Keratinocyte (primary cell): ENCODE measurements around the gene IL15RA. TPM values are rescaled to one million over a fixed set of nuclear protein-coding genes. Genes with fewer than 3 reads are reported as not detected.

Source experiments
- DNase-seq: peaks from one replicate; pipeline ENCODE4 v3.0.0-alpha.2; 2011; ENCODE audit warnings: low read depth, missing footprints, low spot score
- FAIRE-seq: peaks from 2 replicates; lab custom pipeline; 2011; peaks lifted over from hg19 to GRCh38; lab: Jason Lieb, UNC
- H2AFZ ChIP-seq: 2 replicates; pipeline ENCODE4 v1.6.0; 2012; ENCODE audit warnings: low read length, control low read depth, inconsistent platforms; ENCODE audit not compliant: control insufficient read depth
- H3K27ac ChIP-seq: 2 replicates; pipeline ENCODE4 v1.5.1; 2011; ENCODE audit warnings: low read length; ENCODE audit not compliant: control insufficient read depth, insufficient read depth
- H3K27me3 ChIP-seq: 3 replicates; pipeline ENCODE4 v1.6.0; 2011; ENCODE audit warnings: low read length; ENCODE audit not compliant: control insufficient read depth, insufficient read depth; ENCODE audit errors: extremely low read depth
- H3K36me3 ChIP-seq, 2 experiments: 2 replicates in 1 of 2; 3 replicates in 1 of 2; pipeline ENCODE4 v1.5.1; 2011; ENCODE audit warnings: low read length in 2 of 2, mild to moderate bottlenecking in 1 of 2; ENCODE audit not compliant: control insufficient read depth in 2 of 2, insufficient read depth in 2 of 2; ENCODE audit errors: extremely low read depth in 1 of 2
- H3K4me1 ChIP-seq: 3 replicates; pipeline ENCODE4 v1.5.1; 2011; ENCODE audit warnings: low read length; ENCODE audit not compliant: control insufficient read depth, insufficient read depth; ENCODE audit errors: extremely low read depth
- H3K4me2 ChIP-seq: 3 replicates; pipeline ENCODE4 v1.6.0; 2011; ENCODE audit warnings: low read depth, low read length; ENCODE audit not compliant: control insufficient read depth, insufficient read depth; ENCODE audit errors: extremely low read depth
- H3K4me3 ChIP-seq, 3 experiments: fragments of 200-600 bp in 1 of 3; sonication (generic) in 1 of 3; 2 replicates in 2 of 3; 3 replicates in 1 of 3; pipeline ENCODE4 v1.5.1; 2011 to 2016; ENCODE audit warnings: low read length in 3 of 3, mild to moderate bottlenecking in 3 of 3, control low read depth in 2 of 3, inconsistent platforms in 1 of 3, low read depth in 1 of 3, mixed read lengths in 1 of 3, mixed run types in 1 of 3, moderate library complexity in 1 of 3; ENCODE audit not compliant: control insufficient read depth in 2 of 3, insufficient read depth in 2 of 3; ENCODE audit errors: extremely low read depth in 1 of 3
- H3K79me2 ChIP-seq: 2 replicates; pipeline ENCODE4 v1.6.0; 2012; ENCODE audit warnings: low read length; ENCODE audit not compliant: control insufficient read depth, insufficient read depth
- H3K9ac ChIP-seq: 3 replicates; pipeline ENCODE4 v1.6.0; 2011; ENCODE audit warnings: low read length; ENCODE audit not compliant: control insufficient read depth, insufficient read depth; ENCODE audit errors: extremely low read depth
- H3K9me1 ChIP-seq: 3 replicates; pipeline ENCODE4 v1.6.0; 2011; ENCODE audit warnings: low read length; ENCODE audit not compliant: control insufficient read depth, insufficient read depth; ENCODE audit errors: extremely low read depth
- H3K9me3 ChIP-seq: 2 replicates; pipeline ENCODE4 v1.5.1; 2012; ENCODE audit warnings: low read depth, low read length; ENCODE audit not compliant: control insufficient read depth
- H4K20me1 ChIP-seq: 3 replicates; pipeline ENCODE4 v1.6.0; 2011; ENCODE audit warnings: low read length; ENCODE audit not compliant: control insufficient read depth, insufficient read depth; ENCODE audit errors: extremely low read depth
- CTCF ChIP-seq, 3 experiments: IDR thresholded peaks in 1 of 3; conservative IDR thresholded peaks in 1 of 3; optimal IDR thresholded peaks in 1 of 3; 2 replicates in 2 of 3; 3 replicates in 1 of 3; pipeline versions ENCODE3 to v1.5.1; 2011; ENCODE audit warnings: low read length in 3 of 3, mild to moderate bottlenecking in 3 of 3, moderate library complexity in 2 of 3, control low read depth in 1 of 3, inconsistent platforms in 1 of 3; ENCODE audit not compliant: insufficient read depth in 2 of 3; ENCODE audit errors: extremely low read depth in 1 of 3
- EZH2 ChIP-seq: IDR thresholded peaks from one replicate; pipeline ENCODE4 v1.6.1; 2012; ENCODE audit warnings: inconsistent platforms, mild to moderate bottlenecking, low read length, moderate library complexity
- dilution Hi-C: fragments of 300-500 bp; cut with MboI; formaldehyde crosslinking; loops from one replicate; pipeline ENCODE4 v1.7.0; 2020; ENCODE audit warnings: low sequenced_read_pairs; ENCODE audit not compliant: extremely low pct_ligation_motif_present
- polyA plus RNA-seq, 5 experiments: library from polyadenylated mRNA; depleted of rRNA in 3 of 5; stranded (reverse) in 3 of 5; stranded (forward) in 1 of 5; unstranded in 1 of 5; fragments of >200 nt; gene quantifications; 1 replicate in 1 of 5; 2 replicates in 3 of 5; 3 replicates in 1 of 5; pipeline versions ENCODE4 v1.2.1 to v1.2.3, GENCODE V29; 2011 to 2012; ENCODE audit warnings: missing spikeins in 2 of 5, low read depth in 1 of 5, low replicate concordance in 1 of 5

IL15RA gene
- polyA plus RNA-seq, 1 donor (not counting 4 experiments of a cell fraction or from before 2014, with no cell fraction given) = 3.8 TPM

DNA sequence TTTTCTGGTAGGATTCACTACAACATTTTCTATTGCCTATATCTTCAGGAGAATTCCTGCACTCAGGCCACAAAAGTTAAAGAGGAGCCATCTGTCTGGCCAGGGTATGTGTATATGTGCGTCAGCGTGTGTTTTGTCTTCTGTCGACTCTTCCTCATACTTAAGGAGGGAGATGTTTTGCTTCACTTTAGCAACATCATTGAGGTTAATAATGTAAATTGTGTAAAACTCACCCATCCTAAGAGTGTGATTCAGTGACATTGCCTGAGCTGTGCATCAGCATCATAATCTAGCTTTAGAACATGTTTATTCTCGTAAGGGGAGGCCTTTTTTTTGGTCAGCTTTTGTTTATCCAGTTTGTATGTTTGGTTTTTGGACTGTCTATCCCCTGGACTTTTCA is 63.6 kb downstream of the IL15RA start:
- Histone ChIP-seq H3K79me2 (peaks cover 2% of the 10 kb centered on the region), H3K27ac (no peak overlapping the region), H3K9me1 (no peaks in the 10 kb centered on the region), H3K4me2 (no peak overlapping the region), H3K4me1 (peaks cover 7% of the 10 kb centered on the region), H3K4me3 (no peak overlapping the region), H4K20me1 (no peaks in the 10 kb centered on the region), H3K27me3 (no peaks in the 10 kb centered on the region), H3K9me3 (no peaks in the 10 kb centered on the region), H2AFZ (no peak overlapping the region), H3K9ac (no peak overlapping the region), H3K36me3 (peaks cover 62 to 63% of the 10 kb centered on the region in 2 experiments)
- DNase-seq = no peak
- no peak for TF ChIP-seq CTCF (optimal IDR thresholded peaks at IDR 0.05 in 1 of 3, IDR thresholded peaks at IDR 0.05 in 1 of 3, conservative IDR thresholded peaks at IDR 0.05 in 1 of 3; ENCODE audit: extremely low read depth in 1 of 3, insufficient read depth in 2 of 3, low read length in 3 of 3)
- no peak for TF ChIP-seq EZH2
- dilution Hi-C loops = no loop called here
- FAIRE-seq = no peak

DNA sequence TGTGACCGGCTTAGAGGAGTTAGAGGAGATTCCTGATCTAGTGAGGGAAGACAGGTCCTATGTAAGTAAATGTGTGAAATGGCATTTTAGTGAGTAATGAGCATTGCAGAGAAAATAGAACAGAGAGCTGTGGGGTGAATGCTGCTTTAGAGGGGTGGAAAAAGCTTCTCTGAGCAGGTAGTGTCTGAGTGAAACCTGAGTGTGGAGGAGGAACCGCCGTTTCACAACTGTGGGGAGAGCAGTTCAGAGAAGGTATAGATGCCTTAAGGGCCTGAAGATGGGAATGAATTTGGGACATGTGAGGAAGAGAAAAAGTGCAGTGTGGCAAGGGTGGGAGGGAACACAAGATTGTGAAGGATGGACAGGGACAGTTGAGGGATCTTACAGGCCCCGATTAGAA is 65.7 kb downstream of the IL15RA start:
- TF ChIP-seq CTCF (optimal IDR thresholded peaks at IDR 0.05 in 1 of 3, IDR thresholded peaks at IDR 0.05 in 1 of 3, conservative IDR thresholded peaks at IDR 0.05 in 1 of 3; ENCODE audit: extremely low read depth in 1 of 3, insufficient read depth in 2 of 3, low read length in 3 of 3) (no peak), EZH2 (no peak)
- H3K79me2 ChIP-seq = peaks cover 2% of the 10 kb centered on the region
- peaks cover 47 to 49% of the 10 kb centered on the region in 2 experiments for H3K36me3 ChIP-seq
- DNase-seq = no peak
- no peak overlapping the region for H2AFZ ChIP-seq
- no peak overlapping the region for H3K27ac ChIP-seq
- H3K27me3 ChIP-seq = no peaks in the 10 kb centered on the region
- H3K4me2 ChIP-seq = no peak overlapping the region
- H3K9ac ChIP-seq = no peak overlapping the region
- H3K4me1 ChIP-seq = peaks cover 13% of the 10 kb centered on the region
- dilution Hi-C loops = no loop called here
- no peaks in the 10 kb centered on the region for H3K9me1 ChIP-seq
- no peaks in the 10 kb centered on the region for H4K20me1 ChIP-seq
- FAIRE-seq = no peak
- H3K9me3 ChIP-seq = no peaks in the 10 kb centered on the region
- H3K4me3 ChIP-seq = no peak overlapping the region
